Measurements from ENCODE around the gene TMEM59.
"Not testable (repeated sequence)": the region's sequence is repeated elsewhere in the genome, so short reads cannot be mapped to it uniquely, and the experiment has no call there.

Gene TMEM59

DNA sequence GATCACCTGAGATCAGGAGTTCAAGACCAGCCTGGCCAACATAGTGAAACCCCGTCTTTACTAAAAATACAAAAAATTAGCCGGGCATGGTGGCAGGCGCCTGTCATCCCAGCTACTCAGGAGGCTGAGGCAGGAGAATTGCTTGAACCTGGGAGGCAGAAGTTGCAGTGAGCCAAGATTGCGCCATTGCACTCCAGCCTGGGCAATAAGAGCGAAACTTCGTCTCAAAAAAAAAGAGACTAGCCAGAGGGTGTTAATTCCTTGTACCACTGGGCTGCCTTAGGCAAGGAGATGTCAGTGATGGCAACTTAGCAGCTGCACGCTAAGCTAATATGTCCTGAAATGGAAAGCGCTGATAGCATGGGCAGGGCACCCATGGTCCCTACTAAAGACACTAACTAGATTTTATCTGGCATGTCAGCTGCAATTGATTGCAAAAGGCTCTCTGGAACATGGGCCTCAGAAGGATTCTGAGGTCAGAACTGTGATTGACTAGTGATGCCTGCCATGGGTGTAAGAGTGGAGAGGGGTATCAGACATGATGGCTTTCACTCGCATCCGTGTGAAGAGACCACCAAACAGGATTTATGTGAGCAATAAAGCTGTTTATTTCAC, 33.3 kb downstream of the TMEM59 start:
- H2BK5ac ChIP-seq (ENCODE audit: low read depth, low read length, poor library complexity); H3K9ac ChIP-seq (ENCODE audit: low read length); H3K18ac ChIP-seq (ENCODE audit: low read length); H3K27me3 ChIP-seq (ENCODE audit: insufficient read depth, low read length); H4K91ac ChIP-seq (ENCODE audit: low read depth, low read length); H2BK12ac ChIP-seq (ENCODE audit: low read length); H4K8ac ChIP-seq (ENCODE audit: low read depth, low read length); H2AK5ac ChIP-seq (ENCODE audit: low read length); H3K79me2 ChIP-seq (ENCODE audit: control insufficient read depth, insufficient read depth, low read length, poor library complexity); H3K4me3 ChIP-seq (ENCODE audit: low read depth, low read length); H3K9me3 ChIP-seq (ENCODE audit: insufficient read depth, low read depth, low read length); H3K27ac ChIP-seq (ENCODE audit: low read depth, low read length); H3K4me2 ChIP-seq (ENCODE audit: low read length); H3K79me1 ChIP-seq (ENCODE audit: low read length); H4K12ac ChIP-seq (ENCODE audit: low read depth, low read length); H3K4me1 ChIP-seq (ENCODE audit: control insufficient read depth in 1 of 2, insufficient read depth in 2 of 2, low read length in 2 of 2); H3K4ac ChIP-seq (ENCODE audit: low read depth, low read length); H3K36me3 ChIP-seq (ENCODE audit: control insufficient read depth in 1 of 2, insufficient read depth in 2 of 2, low read length in 2 of 2); H3K23ac ChIP-seq (ENCODE audit: low read length); H2BK120ac ChIP-seq (ENCODE audit: insufficient read depth, low read length, poor library complexity); H3K14ac ChIP-seq (ENCODE audit: low read length); H2AFZ ChIP-seq (ENCODE audit: insufficient read depth, low read length, poor library complexity): not testable (repeated sequence)
- WGBS (ENCODE audit: extremely low coverage, insufficient coverage, insufficient read length): no CpG with 5 or more reads among the region's 10 CpGs
- peak; percentile 94 to 98 for DNase-seq

DNA sequence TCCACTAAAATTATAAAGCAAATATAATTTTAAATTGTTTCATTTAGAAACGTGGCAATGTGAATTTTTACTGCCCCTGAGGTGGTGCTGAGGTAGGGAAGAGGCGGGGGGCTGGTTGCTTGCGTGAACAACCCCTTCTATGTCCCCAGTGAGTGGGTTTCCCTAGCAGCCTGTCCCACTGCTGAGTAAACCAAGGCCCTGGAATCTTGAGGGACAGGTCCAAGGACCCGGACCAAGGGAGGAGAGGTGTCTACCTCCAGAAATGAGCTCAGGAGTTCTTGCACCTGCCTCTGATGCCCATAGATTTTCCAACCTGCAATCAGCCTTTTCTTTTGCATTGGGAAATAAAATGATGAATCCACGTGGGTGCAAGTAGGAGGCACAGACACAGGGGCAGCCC, 34.4 kb downstream of the TMEM59 start:
- H2BK12ac ChIP-seq (ENCODE audit: low read length): no peak overlapping the region

DNA sequence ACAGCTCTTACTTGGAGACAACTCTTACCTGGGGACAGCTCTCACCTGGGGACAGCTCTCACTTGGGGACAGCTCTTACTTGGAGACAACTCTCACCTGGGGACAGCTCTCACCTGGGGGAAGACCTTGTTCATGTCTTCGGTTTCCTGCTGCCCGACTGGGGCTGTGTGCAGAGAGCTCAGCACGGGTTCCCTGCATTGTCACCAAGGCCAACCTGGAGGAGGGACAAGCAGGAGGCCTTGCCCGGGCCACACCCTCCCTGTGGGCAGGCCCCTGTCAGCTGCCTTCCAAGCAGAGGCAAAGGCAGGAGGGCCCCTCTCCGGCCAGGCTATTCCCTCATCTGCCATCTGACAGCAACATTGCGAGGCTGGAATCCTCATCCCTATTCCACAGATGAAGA, 35.0 kb downstream of the TMEM59 start, which contains the start of gene LDLRAD1:
LDLRAD1 (minus strand) TSS at position 208 of the 400 bp plus-strand sequence; CDS start at position 134, 74 bp downstream.
- no peak for DNase-seq
- no peak within 1 kb of the TSS for H4K91ac ChIP-seq (ENCODE audit: low read depth, low read length)
- no peak within 1 kb of the TSS for H2AK5ac ChIP-seq (ENCODE audit: low read length)
- H4K8ac ChIP-seq (ENCODE audit: low read depth, low read length): no peak within 1 kb of the TSS
- no peak within 1 kb of the TSS for H3K18ac ChIP-seq (ENCODE audit: low read length)
- H3K4ac ChIP-seq (ENCODE audit: low read depth, low read length): no peak within 1 kb of the TSS
- peaks cover 2% of the 10 kb centered on the region for H3K9me3 ChIP-seq (ENCODE audit: insufficient read depth, low read depth, low read length)
- no peak within 1 kb of the TSS for H3K9ac ChIP-seq (ENCODE audit: low read length)
- no peak within 1 kb of the TSS for H3K27ac ChIP-seq (ENCODE audit: low read depth, low read length)
- no peak within 1 kb of the TSS for H3K4me2 ChIP-seq (ENCODE audit: low read length)
- H2AFZ ChIP-seq (ENCODE audit: insufficient read depth, low read length, poor library complexity): no peak within 1 kb of the TSS
- no peak within 1 kb of the TSS for H3K14ac ChIP-seq (ENCODE audit: low read length)
- no peaks in the 10 kb centered on the region for H3K27me3 ChIP-seq (ENCODE audit: insufficient read depth, low read length)
- no peak within 1 kb of the TSS for H2BK5ac ChIP-seq (ENCODE audit: low read depth, low read length, poor library complexity)
- no CpG with 5 or more reads among the region's 6 CpGs for WGBS (ENCODE audit: extremely low coverage, insufficient coverage, insufficient read length)
- H3K23ac ChIP-seq (ENCODE audit: low read length): no peak within 1 kb of the TSS
- no peaks in the 10 kb centered on the region for H3K79me1 ChIP-seq (ENCODE audit: low read length)
- no peaks in the 10 kb centered on the region for H3K79me2 ChIP-seq (ENCODE audit: control insufficient read depth, insufficient read depth, low read length, poor library complexity)
- H3K4me1 ChIP-seq (ENCODE audit: control insufficient read depth in 1 of 2, insufficient read depth in 2 of 2, low read length in 2 of 2): peaks cover 3 to 4% of the 10 kb centered on the region in 2 experiments
- H4K12ac ChIP-seq (ENCODE audit: low read depth, low read length): no peak within 1 kb of the TSS
- H2BK120ac ChIP-seq (ENCODE audit: insufficient read depth, low read length, poor library complexity): no peak within 1 kb of the TSS
- H3K36me3 ChIP-seq (ENCODE audit: control insufficient read depth in 1 of 2, insufficient read depth in 2 of 2, low read length in 2 of 2): no peaks in the 10 kb centered on the region
- H3K4me3 ChIP-seq (ENCODE audit: low read depth, low read length): no peak within 1 kb of the TSS
- H2BK12ac ChIP-seq (ENCODE audit: low read length): no peak within 1 kb of the TSS

More for the DNA sequence above, 34.4 kb downstream of the TMEM59 start:
- DNase-seq: no peak
- Histone ChIP-seq H3K4me3 (ENCODE audit: low read depth, low read length) (no peak overlapping the region), H2AK5ac (ENCODE audit: low read length) (no peak overlapping the region), H3K27ac (ENCODE audit: low read depth, low read length) (no peak overlapping the region), H2BK120ac (ENCODE audit: insufficient read depth, low read length, poor library complexity) (no peak overlapping the region), H3K23ac (ENCODE audit: low read length) (no peak overlapping the region), H3K27me3 (ENCODE audit: insufficient read depth, low read length) (no peaks in the 10 kb centered on the region), H3K79me2 (ENCODE audit: control insufficient read depth, insufficient read depth, low read length, poor library complexity) (no peaks in the 10 kb centered on the region), H2AFZ (ENCODE audit: insufficient read depth, low read length, poor library complexity) (no peak overlapping the region), H3K14ac (ENCODE audit: low read length) (no peak overlapping the region), H4K8ac (ENCODE audit: low read depth, low read length) (no peak overlapping the region), H2BK5ac (ENCODE audit: low read depth, low read length, poor library complexity) (no peak overlapping the region), H3K4me1 (ENCODE audit: control insufficient read depth in 1 of 2, insufficient read depth in 2 of 2, low read length in 2 of 2) (peaks cover 3 to 4% of the 10 kb centered on the region in 2 experiments), H3K18ac (ENCODE audit: low read length) (no peak overlapping the region), H3K4me2 (ENCODE audit: low read length) (no peak overlapping the region), H4K12ac (ENCODE audit: low read depth, low read length) (no peak overlapping the region), H3K4ac (ENCODE audit: low read depth, low read length) (no peak overlapping the region), H3K36me3 (ENCODE audit: control insufficient read depth in 1 of 2, insufficient read depth in 2 of 2, low read length in 2 of 2) (no peaks in the 10 kb centered on the region), H4K91ac (ENCODE audit: low read depth, low read length) (no peak overlapping the region), H3K79me1 (ENCODE audit: low read length) (no peaks in the 10 kb centered on the region), H3K9ac (ENCODE audit: low read length) (no peak overlapping the region), H3K9me3 (ENCODE audit: insufficient read depth, low read depth, low read length) (peaks cover 2% of the 10 kb centered on the region)
- no CpG with 5 or more reads among the region's 5 CpGs for WGBS (ENCODE audit: extremely low coverage, insufficient coverage, insufficient read length)

DNA sequence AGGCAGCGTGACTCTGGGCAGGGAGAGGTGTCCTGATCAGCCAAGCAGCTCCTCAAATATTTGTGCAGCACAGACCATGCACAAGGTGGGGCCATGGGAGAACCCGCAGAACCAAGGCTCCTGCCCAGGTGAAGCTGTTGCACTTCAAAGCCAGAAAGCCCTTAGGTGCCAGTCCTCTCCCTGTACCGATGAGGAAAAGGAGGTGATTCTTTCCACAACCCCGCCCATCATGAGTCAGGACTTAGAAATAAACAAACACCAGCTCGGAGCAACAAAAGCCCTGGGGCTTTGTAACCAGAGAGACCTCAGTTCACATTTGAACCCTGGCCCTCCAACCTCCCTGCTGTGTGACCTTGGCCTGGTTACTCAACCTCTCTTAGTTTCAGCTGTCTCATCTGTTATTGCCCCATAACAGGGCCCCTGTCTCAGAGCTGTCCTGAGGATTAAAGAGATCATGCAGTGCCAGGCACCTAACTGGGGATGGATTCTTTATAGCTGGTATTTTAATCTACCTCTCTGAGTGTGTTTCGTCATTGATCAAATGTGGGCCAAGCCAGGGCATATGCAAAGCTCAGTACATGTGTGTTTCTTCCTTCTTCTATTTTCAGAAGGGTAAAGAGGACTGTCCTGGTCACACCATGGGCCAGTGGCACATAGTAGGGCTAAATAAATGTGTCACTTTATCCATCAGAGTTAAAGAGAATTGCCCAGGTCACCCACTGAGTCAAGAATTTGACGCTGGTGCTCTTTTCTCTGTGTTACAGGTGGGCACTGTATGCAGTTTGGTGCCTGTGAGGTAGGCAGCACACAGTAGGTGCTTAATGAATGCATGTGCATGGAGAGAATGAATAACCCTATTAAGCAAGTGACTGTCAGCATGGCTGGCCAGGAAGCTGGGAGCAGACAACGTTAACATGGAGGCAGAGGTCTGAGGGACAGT, 36.4 kb downstream of the TMEM59 start:
- Histone ChIP-seq H4K8ac (ENCODE audit: low read depth, low read length) (no peak overlapping the region), H4K91ac (ENCODE audit: low read depth, low read length) (no peak overlapping the region), H3K4me2 (ENCODE audit: low read length) (no peak overlapping the region), H3K79me2 (ENCODE audit: control insufficient read depth, insufficient read depth, low read length, poor library complexity) (no peaks in the 10 kb centered on the region), H3K9me3 (ENCODE audit: insufficient read depth, low read depth, low read length) (peaks cover 2% of the 10 kb centered on the region), H2AK5ac (ENCODE audit: low read length) (no peak overlapping the region), H2BK12ac (ENCODE audit: low read length) (no peak overlapping the region), H3K27me3 (ENCODE audit: insufficient read depth, low read length) (no peaks in the 10 kb centered on the region), H3K4me1 (ENCODE audit: control insufficient read depth in 1 of 2, insufficient read depth in 2 of 2, low read length in 2 of 2) (peaks cover 3 to 4% of the 10 kb centered on the region in 2 experiments), H3K27ac (ENCODE audit: low read depth, low read length) (no peak overlapping the region), H2AFZ (ENCODE audit: insufficient read depth, low read length, poor library complexity) (no peak overlapping the region), H3K79me1 (ENCODE audit: low read length) (no peaks in the 10 kb centered on the region), H3K9ac (ENCODE audit: low read length) (no peak overlapping the region), H2BK5ac (ENCODE audit: low read depth, low read length, poor library complexity) (no peak overlapping the region), H3K14ac (ENCODE audit: low read length) (no peak overlapping the region), H3K4ac (ENCODE audit: low read depth, low read length) (no peak overlapping the region), H2BK120ac (ENCODE audit: insufficient read depth, low read length, poor library complexity) (no peak overlapping the region), H4K12ac (ENCODE audit: low read depth, low read length) (no peak overlapping the region), H3K36me3 (ENCODE audit: control insufficient read depth in 1 of 2, insufficient read depth in 2 of 2, low read length in 2 of 2) (no peaks in the 10 kb centered on the region), H3K4me3 (ENCODE audit: low read depth, low read length) (no peak overlapping the region), H3K23ac (ENCODE audit: low read length) (no peak overlapping the region), H3K18ac (ENCODE audit: low read length) (no peak overlapping the region)
- no CpG with 5 or more reads among the region's 8 CpGs for WGBS (ENCODE audit: extremely low coverage, insufficient coverage, insufficient read length)
- peak; percentile 87 to 94 for DNase-seq
